ENCODE results near the gene IGFBP4. TPM values are rescaled to one million over a fixed set of nuclear protein-coding genes. Genes with fewer than 3 reads are reported as not detected.

Gene IGFBP4
- total RNA-seq, 6 donors from 2014 or later, result 80.7 to 524 (median 169) TPM

- Histone ChIP-seq H3K4me3 (no peak overlapping the region), H3K27ac (peak overlapping the region; percentile 57 to 69 (median 66)), H3K36me3 (no peaks in the 10 kb centered on the region), H3K27me3 (no peaks in the 10 kb centered on the region), H3K9me3 (no peaks in the 10 kb centered on the region), H3K4me1 (peaks cover 14 to 30% (median 17%) of the 10 kb centered on the region in 4 donors)
- ATAC-seq (ENCODE audit: low FRiP score in 2 of 2) (peak in 1 of 2 donors; percentile 23), DNase-seq (no peak)
- TF ChIP-seq, protein P1, sequence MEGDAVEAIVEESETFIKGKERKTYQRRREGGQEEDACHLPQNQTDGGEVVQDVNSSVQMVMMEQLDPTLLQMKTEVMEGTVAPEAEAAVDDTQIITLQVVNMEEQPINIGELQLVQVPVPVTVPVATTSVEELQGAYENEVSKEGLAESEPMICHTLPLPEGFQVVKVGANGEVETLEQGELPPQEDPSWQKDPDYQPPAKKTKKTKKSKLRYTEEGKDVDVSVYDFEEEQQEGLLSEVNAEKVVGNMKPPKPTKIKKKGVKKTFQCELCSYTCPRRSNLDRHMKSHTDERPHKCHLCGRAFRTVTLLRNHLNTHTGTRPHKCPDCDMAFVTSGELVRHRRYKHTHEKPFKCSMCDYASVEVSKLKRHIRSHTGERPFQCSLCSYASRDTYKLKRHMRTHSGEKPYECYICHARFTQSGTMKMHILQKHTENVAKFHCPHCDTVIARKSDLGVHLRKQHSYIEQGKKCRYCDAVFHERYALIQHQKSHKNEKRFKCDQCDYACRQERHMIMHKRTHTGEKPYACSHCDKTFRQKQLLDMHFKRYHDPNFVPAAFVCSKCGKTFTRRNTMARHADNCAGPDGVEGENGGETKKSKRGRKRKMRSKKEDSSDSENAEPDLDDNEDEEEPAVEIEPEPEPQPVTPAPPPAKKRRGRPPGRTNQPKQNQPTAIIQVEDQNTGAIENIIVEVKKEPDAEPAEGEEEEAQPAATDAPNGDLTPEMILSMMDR (IDR thresholded peaks at IDR 0.05), result no peak
- TF ChIP-seq POLR2AphosphoS5 (IDR thresholded peaks at IDR 0.05) (no peak), POLR2A (IDR thresholded peaks at IDR 0.05) (no peak), EP300 (IDR thresholded peaks at IDR 0.05) (no peak)
- WGBS, 2 donors, result 87 to 93% methylated on average over 2 of the region's 2 CpGs
Observed at GRCh38 chr17:40497695-40498094, 54.4 kb downstream of the IGFBP4 start.

DNA sequence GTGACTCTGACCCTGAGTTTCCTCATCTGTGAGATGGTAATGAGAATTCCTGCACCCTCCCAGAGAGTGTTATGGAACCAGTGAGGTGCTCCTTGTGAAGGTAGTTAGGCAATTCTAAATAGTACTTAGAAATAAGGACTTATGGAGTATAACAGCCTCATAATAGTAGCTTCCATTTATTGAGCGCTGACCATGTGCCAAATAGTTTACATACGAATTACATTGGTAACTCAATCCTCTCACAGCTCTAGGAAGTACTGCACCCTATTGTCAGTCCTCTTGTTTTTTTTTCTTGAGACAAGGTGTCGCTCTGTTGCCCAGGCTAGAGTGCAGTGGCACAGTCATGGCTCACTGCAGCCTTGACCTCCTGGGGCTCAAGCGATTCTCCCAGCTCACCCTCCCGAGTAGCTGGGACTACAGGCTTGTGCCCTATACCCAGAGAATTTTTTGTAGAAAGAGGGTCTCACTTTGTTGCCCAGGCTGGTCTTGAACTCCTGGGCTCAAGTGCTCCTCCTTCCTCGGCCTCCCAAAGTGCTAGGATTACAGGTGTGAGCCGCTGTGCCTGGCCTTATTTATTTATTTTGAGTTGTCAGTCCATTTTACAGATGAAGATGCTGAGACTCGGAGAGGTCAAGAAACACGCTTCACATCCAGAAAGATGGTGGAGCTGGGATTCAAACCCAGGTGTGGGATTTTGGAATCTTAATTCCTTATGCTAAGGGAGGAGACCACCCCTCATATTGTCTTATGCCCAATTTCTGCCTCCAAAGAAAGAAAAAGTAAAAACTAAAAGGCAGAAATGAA is 55.2 kb downstream of the IGFBP4 start:
- Histone ChIP-seq H3K27ac (peak overlapping the region; percentile 57 to 69 (median 66)), H3K4me1 (peaks cover 14 to 30% (median 17%) of the 10 kb centered on the region in 4 donors), H3K9me3 (no peaks in the 10 kb centered on the region), H3K27me3 (no peaks in the 10 kb centered on the region), H3K36me3 (no peaks in the 10 kb centered on the region), H3K4me3 (no peak overlapping the region)
- DNase-seq (no peak), ATAC-seq (ENCODE audit: low FRiP score in 2 of 2) (peak in 1 of 2 donors; percentile 56)
- TF ChIP-seq EP300 (IDR thresholded peaks at IDR 0.05) (no peak), POLR2A (IDR thresholded peaks at IDR 0.05) (no peak), POLR2AphosphoS5 (IDR thresholded peaks at IDR 0.05) (no peak)
- TF ChIP-seq, protein P1 (IDR thresholded peaks at IDR 0.05), result no peak
- 56 to 59% methylated on average over 9 of the region's 9 CpGs for WGBS, 2 donors

DNA sequence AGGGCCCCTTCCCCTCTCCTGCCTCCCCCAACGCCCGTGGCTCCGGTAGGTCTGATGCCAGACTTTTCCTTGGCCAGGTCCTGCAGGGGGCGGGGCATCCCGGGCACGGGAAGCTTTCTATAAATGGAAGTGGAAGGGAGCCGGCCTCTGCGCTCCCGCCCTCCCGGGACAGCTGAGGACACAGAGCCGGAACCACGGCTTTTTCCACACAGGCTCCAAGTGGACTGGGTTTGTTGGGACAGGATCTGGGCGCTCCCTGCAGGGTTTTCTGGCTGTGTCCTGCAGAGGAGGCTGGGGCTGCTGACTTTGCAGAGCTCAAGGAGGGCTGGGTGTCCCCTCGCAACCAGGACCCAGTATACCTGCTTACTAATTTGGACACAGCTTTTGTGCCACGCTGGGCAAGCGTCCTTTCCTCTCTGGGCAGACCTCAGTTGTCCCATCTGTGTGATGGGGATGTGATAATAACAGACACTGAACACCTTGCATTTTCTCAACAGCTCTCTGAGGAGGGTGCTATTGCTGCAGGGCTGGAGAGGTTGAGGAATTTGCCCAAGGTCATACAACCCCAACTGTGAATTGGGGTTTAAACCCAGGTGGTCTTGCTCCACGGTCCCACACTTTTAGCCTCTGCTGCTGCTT is 56.4 kb downstream of the IGFBP4 start:
- Histone ChIP-seq H3K4me3 (peak overlapping the region in 2 of 4 donors; percentile 3 to 20), H3K36me3 (no peaks in the 10 kb centered on the region), H3K4me1 (peaks cover 14 to 30% (median 17%) of the 10 kb centered on the region in 4 donors), H3K27ac (peak overlapping the region in 3 of 4 donors; percentile 65 to 81 (median 77)), H3K27me3 (no peaks in the 10 kb centered on the region), H3K9me3 (no peaks in the 10 kb centered on the region)
- TF ChIP-seq EP300 (IDR thresholded peaks at IDR 0.05) (peak in 1 of 4 donors; percentile 49), POLR2AphosphoS5 (IDR thresholded peaks at IDR 0.05) (peak in 1 of 2 donors; percentile 42)
- TF ChIP-seq, protein P1 (IDR thresholded peaks at IDR 0.05), result no peak
- peak; percentile 77 to 84 for ATAC-seq (ENCODE audit: low FRiP score in 2 of 2)
- peak; percentile 90 to 94 for DNase-seq
- WGBS, 2 donors, result 30% methylated on average over 4 to 16 of the region's 17 CpGs

GRCh38 chr17:40500190-40500589 is 56.9 kb downstream of the IGFBP4 start:
- TF ChIP-seq EP300 (IDR thresholded peaks at IDR 0.05) (no peak), POLR2A (IDR thresholded peaks at IDR 0.05) (no peak), POLR2AphosphoS5 (IDR thresholded peaks at IDR 0.05) (no peak)
- TF ChIP-seq, protein P1 (IDR thresholded peaks at IDR 0.05), result no peak
- ATAC-seq (ENCODE audit: low FRiP score in 2 of 2) (no peak), DNase-seq (no peak)
- H3K36me3 ChIP-seq, result no peaks in the 10 kb centered on the region
- 72 to 86% methylated on average over 11 of the region's 11 CpGs for WGBS, 2 donors
- H3K27me3 ChIP-seq, result no peaks in the 10 kb centered on the region
- H3K4me3 ChIP-seq, result no peak overlapping the region
- H3K27ac ChIP-seq, result peak overlapping the region in 2 of 4 donors; percentile 77 to 81
- peaks cover 14 to 30% (median 17%) of the 10 kb centered on the region in 4 donors for H3K4me1 ChIP-seq
- no peaks in the 10 kb centered on the region for H3K9me3 ChIP-seq
